GM12801 (cell line): Measurements from ENCODE around the gene ATP11C.

Source experiments
- TF ChIP-seq, protein P1 (sequence below): IDR thresholded peaks from one replicate; pipeline ENCODE4 v1.5.1; 2011; ENCODE audit warnings: control low read depth; ENCODE audit not compliant: insufficient read length; ENCODE audit errors: extremely low read depth

ATP11C gene

DNA sequence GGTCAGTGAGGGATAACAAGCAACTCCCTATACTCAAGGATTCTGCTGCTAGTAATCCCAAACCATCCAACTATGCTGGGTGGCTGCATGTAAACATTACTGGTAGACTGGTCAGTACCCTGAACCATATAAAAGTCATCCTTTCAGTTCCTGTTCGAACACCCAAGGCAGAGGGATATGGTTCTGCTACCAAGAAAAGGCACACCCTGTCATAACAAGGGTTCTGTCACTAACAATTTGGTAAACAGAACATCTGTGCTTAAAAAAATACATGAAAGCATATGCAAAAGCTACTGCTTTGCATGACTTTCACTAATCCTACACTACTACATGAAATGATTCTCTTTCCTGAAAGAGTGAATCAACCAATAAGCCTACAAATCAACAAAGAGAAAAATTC lies 148.0 kb downstream of the ATP11C start:
- TF ChIP-seq, protein P1, sequence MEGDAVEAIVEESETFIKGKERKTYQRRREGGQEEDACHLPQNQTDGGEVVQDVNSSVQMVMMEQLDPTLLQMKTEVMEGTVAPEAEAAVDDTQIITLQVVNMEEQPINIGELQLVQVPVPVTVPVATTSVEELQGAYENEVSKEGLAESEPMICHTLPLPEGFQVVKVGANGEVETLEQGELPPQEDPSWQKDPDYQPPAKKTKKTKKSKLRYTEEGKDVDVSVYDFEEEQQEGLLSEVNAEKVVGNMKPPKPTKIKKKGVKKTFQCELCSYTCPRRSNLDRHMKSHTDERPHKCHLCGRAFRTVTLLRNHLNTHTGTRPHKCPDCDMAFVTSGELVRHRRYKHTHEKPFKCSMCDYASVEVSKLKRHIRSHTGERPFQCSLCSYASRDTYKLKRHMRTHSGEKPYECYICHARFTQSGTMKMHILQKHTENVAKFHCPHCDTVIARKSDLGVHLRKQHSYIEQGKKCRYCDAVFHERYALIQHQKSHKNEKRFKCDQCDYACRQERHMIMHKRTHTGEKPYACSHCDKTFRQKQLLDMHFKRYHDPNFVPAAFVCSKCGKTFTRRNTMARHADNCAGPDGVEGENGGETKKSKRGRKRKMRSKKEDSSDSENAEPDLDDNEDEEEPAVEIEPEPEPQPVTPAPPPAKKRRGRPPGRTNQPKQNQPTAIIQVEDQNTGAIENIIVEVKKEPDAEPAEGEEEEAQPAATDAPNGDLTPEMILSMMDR = no peak

DNA sequence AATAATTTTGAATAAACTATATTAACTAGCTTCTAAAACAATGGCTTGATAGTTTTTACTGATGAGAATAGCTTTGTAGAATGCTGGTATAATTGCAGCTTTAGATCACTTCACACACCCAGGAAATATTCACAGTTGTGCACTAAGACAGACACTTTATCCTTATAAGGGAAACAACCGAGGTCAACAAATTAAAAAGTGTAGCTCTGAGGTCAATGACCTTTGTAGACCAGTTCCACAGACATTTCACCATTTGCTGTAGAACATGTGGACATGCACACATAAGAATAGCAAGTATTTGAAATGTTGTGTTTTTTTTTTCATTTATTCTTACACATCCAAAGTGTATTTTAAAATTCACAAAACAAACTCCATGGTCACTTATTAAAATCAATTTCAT lies 148.9 kb downstream of the ATP11C start:
- TF ChIP-seq, protein P1 = no peak

DNA sequence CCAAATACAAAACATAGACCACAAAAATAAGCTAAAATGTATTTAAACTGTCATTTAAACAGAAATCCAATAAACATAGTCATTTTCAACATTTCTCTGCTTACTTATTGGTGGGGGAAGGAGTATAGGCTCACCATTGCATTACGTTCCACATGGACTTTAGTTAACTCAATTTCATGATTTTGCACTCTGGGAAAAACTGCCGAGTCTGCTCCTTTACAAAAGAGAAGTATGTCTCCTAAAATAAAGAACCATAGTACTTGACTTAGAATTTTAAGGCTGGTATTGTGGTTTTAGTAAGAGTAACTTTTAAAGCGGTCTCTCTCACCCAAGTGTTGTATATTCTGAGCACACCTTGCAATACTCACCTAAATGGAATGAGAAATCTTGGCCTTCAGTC lies 149.8 kb downstream of the ATP11C start:
- TF ChIP-seq, protein P1 = no peak

DNA sequence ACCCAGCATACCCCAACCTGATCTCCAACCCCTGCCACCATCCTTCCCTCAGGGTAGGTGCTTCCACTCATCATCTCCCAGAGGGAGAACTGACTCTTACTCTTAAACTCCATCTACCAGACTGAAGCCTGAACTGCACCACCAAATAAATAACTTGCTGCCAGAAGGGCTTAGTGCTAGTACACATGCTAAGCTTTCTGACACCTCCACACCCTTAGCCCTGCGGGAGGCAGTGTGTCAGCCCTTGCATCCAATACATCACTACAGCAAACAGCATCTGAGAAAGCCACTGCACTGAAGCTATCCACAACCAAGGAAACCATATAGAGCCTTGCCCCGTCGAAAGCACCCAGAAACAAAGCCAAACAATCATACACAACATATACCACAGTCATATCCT lies 156.3 kb downstream of the ATP11C start:
- TF ChIP-seq, protein P1 = no peak

DNA sequence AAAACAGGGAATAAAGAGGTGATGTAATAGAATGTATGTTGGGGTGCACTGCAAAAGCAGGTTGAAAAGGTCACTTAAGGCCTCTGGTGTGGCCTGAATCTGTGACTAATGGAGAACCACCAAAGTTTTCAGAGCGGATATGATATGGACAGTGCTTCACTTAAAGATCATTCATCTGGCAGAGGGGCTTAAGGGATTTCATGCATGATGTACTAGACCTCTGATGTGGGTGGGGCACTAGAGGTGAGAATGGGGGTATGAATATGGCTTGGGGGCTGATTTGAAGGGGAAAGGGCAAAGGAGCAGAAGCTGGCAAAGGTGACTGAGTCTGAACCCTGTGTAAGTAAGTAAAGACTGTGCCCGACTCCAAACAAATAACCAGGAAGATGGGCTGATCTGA lies 162.5 kb downstream of the ATP11C start:
- TF ChIP-seq, protein P1 = no peak

DNA sequence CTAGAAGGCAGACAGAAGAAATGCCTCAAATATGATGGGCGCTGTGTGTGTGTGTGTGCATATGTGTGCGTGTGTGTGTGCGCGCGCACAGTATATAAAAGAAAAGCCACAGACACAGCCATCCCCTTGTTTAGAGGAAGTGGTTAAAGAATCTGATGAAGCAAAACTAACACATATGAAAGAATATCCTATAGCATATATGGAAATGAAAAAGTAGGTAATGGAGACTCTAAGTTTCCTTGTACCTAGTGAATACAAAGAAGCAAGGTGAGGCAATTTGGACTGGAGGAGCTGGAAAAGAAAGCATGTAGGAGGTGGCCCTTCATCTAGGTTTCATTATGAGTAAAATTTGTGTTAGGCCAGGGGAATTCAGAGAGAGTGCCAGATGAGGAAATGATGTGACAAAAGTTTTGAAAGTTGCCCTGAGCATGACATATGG lies 166.3 kb downstream of the ATP11C start:
- TF ChIP-seq, protein P1 = no peak

DNA sequence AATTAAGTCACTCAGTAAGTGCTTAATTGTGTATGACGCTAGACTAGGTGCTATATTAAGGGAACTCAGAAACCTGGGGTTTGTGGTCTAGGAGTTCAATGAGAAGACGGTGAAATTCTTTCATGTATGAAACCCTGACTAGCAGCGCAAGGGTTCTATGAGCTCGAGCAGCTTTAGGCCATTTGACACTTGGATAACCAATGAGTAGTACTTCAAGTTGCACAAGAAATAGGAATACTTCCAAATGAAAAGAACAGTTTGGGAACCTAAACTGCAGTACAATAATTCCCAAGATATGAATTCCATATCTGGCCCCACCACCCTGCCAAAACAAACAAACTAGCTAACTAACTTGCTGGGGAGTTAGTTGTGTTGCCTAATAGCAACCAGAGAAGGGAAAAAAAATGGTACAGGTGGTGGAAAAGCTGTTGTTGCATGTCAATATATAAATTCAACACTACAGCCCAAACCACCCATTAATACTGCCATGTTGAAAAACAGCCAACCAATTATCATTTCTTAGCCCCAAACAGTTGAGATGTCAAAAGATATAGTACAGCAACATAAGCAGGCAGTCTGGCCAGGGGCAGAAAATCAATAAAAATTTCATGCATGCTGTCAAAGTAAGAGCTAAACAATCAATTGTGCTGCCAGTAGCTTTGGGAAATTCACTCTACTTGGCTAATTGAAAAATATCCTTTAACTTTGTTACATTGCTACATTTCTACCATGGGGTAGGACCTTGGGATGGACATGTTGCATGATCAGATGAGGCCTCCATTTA lies 170.3 kb downstream of the ATP11C start:
- TF ChIP-seq, protein P1 = no peak
